WTC11 (cell line): ENCODE measurements around the gene EPHB6. TPM values are rescaled to one million over a fixed set of nuclear protein-coding genes. Genes with fewer than 3 reads are reported as not detected.

Source experiments
- ATAC-seq: fragments of 200-7000 bp; cut with Tn5 transposase; 2 replicates; pipeline ENCODE4 v1.10.0; 2021; ENCODE audit warnings: mild to moderate bottlenecking, moderate library complexity
- CTCF ChIA-PET: fragments of 300-600 bp; sonication (Branson Sonifier 250); formaldehyde crosslinking; loops from one replicate; lab custom pipeline; 2021; ENCODE audit warnings: antibody characterized with exemption; lab: Charles Lee
- POLR2A ChIA-PET: fragments of 350-600 bp; sonication (Branson Sonifier 250); formaldehyde crosslinking; loops from one replicate; lab custom pipeline; 2021; ENCODE audit warnings: antibody characterized with exemption; lab: Charles Lee
- DNase-seq: peaks from one replicate; pipeline ENCODE4 v3.0.0; 2021; ENCODE audit warnings: low spot score
- H3K27ac Mint-ChIP-seq: 2 replicates; pipeline ENCODE4 v1.8.0; 2021; ENCODE audit warnings: mixed read lengths
- H3K27me3 Mint-ChIP-seq: 2 replicates; pipeline ENCODE4 v1.8.0; 2021; ENCODE audit warnings: low read depth, mild to moderate bottlenecking, moderate library complexity, mixed read lengths
- H3K36me3 Mint-ChIP-seq: 2 replicates; pipeline ENCODE4 v1.8.0; 2021; ENCODE audit warnings: mixed read lengths
- H3K4me1 Mint-ChIP-seq: 2 replicates; pipeline ENCODE4 v1.8.0; 2022; ENCODE audit warnings: mixed read lengths
- H3K4me3 Mint-ChIP-seq: 2 replicates; pipeline ENCODE4 v1.8.0; 2021; ENCODE audit warnings: mild to moderate bottlenecking, moderate library complexity, mixed read lengths
- H3K9me3 Mint-ChIP-seq: 2 replicates; pipeline ENCODE4 v1.8.0; 2021; ENCODE audit warnings: mixed read lengths
- ATF2 ChIP-seq: sonication (generic); formaldehyde crosslinking; IDR thresholded peaks from 2 replicates; pipeline ENCODE4 v1.8.1; 2022; ENCODE audit warnings: low read depth, missing genetic modification reagents, borderline replicate concordance
- E2F1 ChIP-seq: sonication (generic); formaldehyde crosslinking; IDR thresholded peaks from 2 replicates; pipeline ENCODE4 v1.8.0; 2022; ENCODE audit warnings: mild to moderate bottlenecking, missing genetic modification reagents
- EMX1 ChIP-seq: fragments of 250-450 bp; sonication (Bioruptor Pico); IDR thresholded peaks from 2 replicates; pipeline ENCODE4 v1.8.0; 2021; ENCODE audit warnings: mild to moderate bottlenecking
- FOXP1 ChIP-seq: sonication (generic); formaldehyde crosslinking; IDR thresholded peaks from 2 replicates; pipeline ENCODE4 v1.8.0; 2022; ENCODE audit warnings: missing genetic modification reagents, mild to moderate bottlenecking, moderate library complexity, borderline replicate concordance
- GTF2I ChIP-seq: fragments of 250-450 bp; sonication (Bioruptor Pico); conservative IDR thresholded peaks from 2 replicates; pipeline ENCODE4 v1.4.0; 2021; ENCODE audit warnings: mild to moderate bottlenecking
- MXD4 ChIP-seq: fragments of 250-450 bp; sonication (Bioruptor Pico); IDR thresholded peaks from 2 replicates; pipeline ENCODE4 v1.8.0; 2021; ENCODE audit warnings: mild to moderate bottlenecking, moderate library complexity, borderline replicate concordance
- NFYB ChIP-seq: sonication (generic); formaldehyde crosslinking; conservative IDR thresholded peaks from 2 replicates; pipeline ENCODE4 v1.8.0; 2022; ENCODE audit warnings: low read depth, missing genetic modification reagents
- NR2C2 ChIP-seq: sonication (generic); formaldehyde crosslinking; IDR thresholded peaks from 2 replicates; pipeline ENCODE4 v1.8.0; 2022; ENCODE audit warnings: mild to moderate bottlenecking, missing genetic modification reagents
- SMAD3 ChIP-seq: sonication (generic); formaldehyde crosslinking; IDR thresholded peaks from 2 replicates; pipeline ENCODE4 v1.8.0; 2022; ENCODE audit warnings: missing genetic modification reagents, mild to moderate bottlenecking, borderline replicate concordance
- ZNF121 ChIP-seq: sonication (generic); formaldehyde crosslinking; IDR thresholded peaks from 2 replicates; pipeline ENCODE4 v1.8.0; 2023; ENCODE audit warnings: missing genetic modification reagents
- ZNF263 ChIP-seq: sonication (generic); formaldehyde crosslinking; IDR thresholded peaks from 2 replicates; pipeline ENCODE4 v1.8.1; 2022; ENCODE audit warnings: low read depth, mild to moderate bottlenecking, moderate library complexity, missing genetic modification reagents
- ZNF423 ChIP-seq: fragments of 250-450 bp; sonication (Bioruptor Pico); IDR thresholded peaks from 2 replicates; pipeline ENCODE4 v2.1.2; 2022; ENCODE audit warnings: mild to moderate bottlenecking, moderate library complexity
- total RNA-seq: library from RNA; stranded (reverse); gene quantifications from 3 replicates; pipeline ENCODE4 v1.2.3, GENCODE V29; 2021
- TF ChIP-seq, protein P1 (sequence below): sonication (generic); formaldehyde crosslinking; IDR thresholded peaks from 2 replicates; pipeline ENCODE4 v1.8.1; 2022; ENCODE audit warnings: mild to moderate bottlenecking, moderate library complexity, missing genetic modification reagents
- TF ChIP-seq, protein P2 (sequence below): sonication (generic); formaldehyde crosslinking; IDR thresholded peaks from 2 replicates; pipeline ENCODE4 v1.8.1; 2023; ENCODE audit warnings: mild to moderate bottlenecking, missing genetic modification reagents, borderline replicate concordance
- TF ChIP-seq, protein P3 (sequence below): sonication (generic); formaldehyde crosslinking; IDR thresholded peaks from 2 replicates; pipeline ENCODE4 v1.8.1; 2023; ENCODE audit warnings: mild to moderate bottlenecking, missing genetic modification reagents, moderate library complexity
- TF ChIP-seq, protein P4 (sequence below): sonication (generic); formaldehyde crosslinking; IDR thresholded peaks from 2 replicates; pipeline ENCODE4 v1.8.1; 2022; ENCODE audit warnings: missing genetic modification reagents, borderline replicate concordance

The EPHB6 gene
- total RNA-seq, 1 experiment from 2014 or later, result 15.1 TPM

GRCh38 chr7:142869434-142869833 is 14.6 kb downstream of the EPHB6 start (continued):
- TF ChIP-seq E2F1 (CRISPR knock-in tag) (no peak), GTF2I (CRISPR knock-in tag) (no peak), EMX1 (CRISPR knock-in tag) (no peak)

DNA sequence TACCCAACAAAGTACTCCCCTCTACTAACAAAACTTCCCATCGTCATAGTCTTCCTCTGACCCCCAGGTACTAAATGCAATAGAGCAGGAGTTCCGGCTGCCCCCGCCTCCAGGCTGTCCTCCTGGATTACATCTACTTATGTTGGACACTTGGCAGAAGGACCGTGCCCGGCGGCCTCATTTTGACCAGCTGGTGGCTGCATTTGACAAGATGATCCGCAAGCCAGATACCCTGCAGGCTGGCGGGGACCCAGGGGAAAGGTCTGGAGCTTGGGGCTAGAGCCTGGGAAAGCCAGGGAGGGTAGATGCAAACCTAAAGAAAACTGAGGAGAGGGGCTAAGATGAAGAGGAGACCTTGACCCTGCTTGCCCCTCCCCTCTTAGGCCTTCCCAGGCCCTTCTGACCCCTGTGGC is 15.3 kb downstream of the EPHB6 start:
- CTCF ChIA-PET, result interaction anchor here (1.0 to 4.4 kb wide), 2 partner anchors 12 to 91 kb away, joined by 3 to 27 read pairs; no protein-coding TSS in a partner anchor
- H3K27me3 Mint-ChIP-seq, result no peaks in the 10 kb centered on the region
- H3K4me1 Mint-ChIP-seq, result peaks cover 12% of the 10 kb centered on the region
- no peak overlapping the region for H3K27ac Mint-ChIP-seq
- no peaks in the 10 kb centered on the region; the same call in 1 of the 2 replicates for H3K36me3 Mint-ChIP-seq
- POLR2A ChIA-PET, result interaction anchor here (0.6 kb wide), 1 partner anchor 46 kb away, joined by 4 read pairs; no protein-coding TSS in a partner anchor
- H3K4me3 Mint-ChIP-seq, result no peak overlapping the region
- ATAC-seq, result no peak
- TF ChIP-seq ATF2 (CRISPR knock-in tag) (no peak), NR2C2 (CRISPR knock-in tag) (no peak)
- peaks cover 7% of the 10 kb centered on the region for H3K9me3 Mint-ChIP-seq
- no peak for DNase-seq

DNA sequence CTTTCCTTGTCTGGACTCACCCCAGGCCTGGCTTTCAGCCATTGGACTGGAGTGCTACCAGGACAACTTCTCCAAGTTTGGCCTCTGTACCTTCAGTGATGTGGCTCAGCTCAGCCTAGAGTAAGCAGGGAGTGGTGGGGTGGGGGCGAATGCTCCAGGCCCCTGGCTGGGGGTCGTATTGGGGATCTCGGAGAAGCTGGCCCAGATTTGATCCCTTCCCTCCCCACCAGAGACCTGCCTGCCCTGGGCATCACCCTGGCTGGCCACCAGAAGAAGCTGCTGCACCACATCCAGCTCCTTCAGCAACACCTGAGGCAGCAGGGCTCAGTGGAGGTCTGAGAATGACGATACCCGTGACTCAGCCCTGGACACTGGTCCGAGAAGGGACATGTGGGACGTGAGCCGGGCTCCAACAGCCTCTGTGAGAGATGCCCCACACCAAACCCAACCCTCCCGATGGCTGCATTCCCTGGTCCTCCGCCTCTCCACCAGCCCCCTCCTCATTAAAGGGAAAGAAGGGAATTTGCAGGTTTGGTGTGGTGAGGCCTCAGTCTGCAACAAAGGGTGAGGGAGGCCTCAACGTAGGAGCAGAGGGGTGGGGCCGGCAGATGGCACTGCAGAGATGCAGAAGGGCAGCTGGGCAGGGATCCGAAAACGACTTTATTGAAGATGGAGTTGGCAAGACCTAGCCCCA is 15.8 kb downstream of the EPHB6 start:
- H3K36me3 Mint-ChIP-seq, result no peaks in the 10 kb centered on the region; the same call in 1 of the 2 replicates
- ChIA-PET CTCF (interaction anchor here (1.0 to 4.4 kb wide), 3 partner anchors 11 to 132 kb away, joined by 3 to 34 read pairs (median 27); no protein-coding TSS in a partner anchor), POLR2A (no interaction called here)
- ATAC-seq (no peak), DNase-seq (no peak)
- no peak overlapping the region for H3K4me3 Mint-ChIP-seq
- TF ChIP-seq, protein P1, sequence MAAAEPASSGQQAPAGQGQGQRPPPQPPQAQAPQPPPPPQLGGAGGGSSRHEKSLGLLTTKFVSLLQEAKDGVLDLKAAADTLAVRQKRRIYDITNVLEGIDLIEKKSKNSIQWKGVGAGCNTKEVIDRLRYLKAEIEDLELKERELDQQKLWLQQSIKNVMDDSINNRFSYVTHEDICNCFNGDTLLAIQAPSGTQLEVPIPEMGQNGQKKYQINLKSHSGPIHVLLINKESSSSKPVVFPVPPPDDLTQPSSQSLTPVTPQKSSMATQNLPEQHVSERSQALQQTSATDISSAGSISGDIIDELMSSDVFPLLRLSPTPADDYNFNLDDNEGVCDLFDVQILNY (CRISPR knock-in tag), result no peak
- TF ChIP-seq SMAD3 (CRISPR knock-in tag), result no peak
- TF ChIP-seq FOXP1, result no peak
- no peak for TF ChIP-seq MXD4
- TF ChIP-seq ZNF121 (CRISPR knock-in tag), result no peak
- TF ChIP-seq, protein P2, sequence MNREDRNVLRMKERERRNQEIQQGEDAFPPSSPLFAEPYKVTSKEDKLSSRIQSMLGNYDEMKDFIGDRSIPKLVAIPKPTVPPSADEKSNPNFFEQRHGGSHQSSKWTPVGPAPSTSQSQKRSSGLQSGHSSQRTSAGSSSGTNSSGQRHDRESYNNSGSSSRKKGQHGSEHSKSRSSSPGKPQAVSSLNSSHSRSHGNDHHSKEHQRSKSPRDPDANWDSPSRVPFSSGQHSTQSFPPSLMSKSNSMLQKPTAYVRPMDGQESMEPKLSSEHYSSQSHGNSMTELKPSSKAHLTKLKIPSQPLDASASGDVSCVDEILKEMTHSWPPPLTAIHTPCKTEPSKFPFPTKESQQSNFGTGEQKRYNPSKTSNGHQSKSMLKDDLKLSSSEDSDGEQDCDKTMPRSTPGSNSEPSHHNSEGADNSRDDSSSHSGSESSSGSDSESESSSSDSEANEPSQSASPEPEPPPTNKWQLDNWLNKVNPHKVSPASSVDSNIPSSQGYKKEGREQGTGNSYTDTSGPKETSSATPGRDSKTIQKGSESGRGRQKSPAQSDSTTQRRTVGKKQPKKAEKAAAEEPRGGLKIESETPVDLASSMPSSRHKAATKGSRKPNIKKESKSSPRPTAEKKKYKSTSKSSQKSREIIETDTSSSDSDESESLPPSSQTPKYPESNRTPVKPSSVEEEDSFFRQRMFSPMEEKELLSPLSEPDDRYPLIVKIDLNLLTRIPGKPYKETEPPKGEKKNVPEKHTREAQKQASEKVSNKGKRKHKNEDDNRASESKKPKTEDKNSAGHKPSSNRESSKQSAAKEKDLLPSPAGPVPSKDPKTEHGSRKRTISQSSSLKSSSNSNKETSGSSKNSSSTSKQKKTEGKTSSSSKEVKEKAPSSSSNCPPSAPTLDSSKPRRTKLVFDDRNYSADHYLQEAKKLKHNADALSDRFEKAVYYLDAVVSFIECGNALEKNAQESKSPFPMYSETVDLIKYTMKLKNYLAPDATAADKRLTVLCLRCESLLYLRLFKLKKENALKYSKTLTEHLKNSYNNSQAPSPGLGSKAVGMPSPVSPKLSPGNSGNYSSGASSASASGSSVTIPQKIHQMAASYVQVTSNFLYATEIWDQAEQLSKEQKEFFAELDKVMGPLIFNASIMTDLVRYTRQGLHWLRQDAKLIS (CRISPR knock-in tag), result no peak
- TF ChIP-seq, protein P3, sequence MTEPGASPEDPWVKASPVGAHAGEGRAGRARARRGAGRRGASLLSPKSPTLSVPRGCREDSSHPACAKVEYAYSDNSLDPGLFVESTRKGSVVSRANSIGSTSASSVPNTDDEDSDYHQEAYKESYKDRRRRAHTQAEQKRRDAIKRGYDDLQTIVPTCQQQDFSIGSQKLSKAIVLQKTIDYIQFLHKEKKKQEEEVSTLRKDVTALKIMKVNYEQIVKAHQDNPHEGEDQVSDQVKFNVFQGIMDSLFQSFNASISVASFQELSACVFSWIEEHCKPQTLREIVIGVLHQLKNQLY, result no peak
- TF ChIP-seq ZNF263 (CRISPR knock-in tag), result no peak
- no peak for TF ChIP-seq ZNF423 (CRISPR knock-in tag)
- TF ChIP-seq, protein P4, sequence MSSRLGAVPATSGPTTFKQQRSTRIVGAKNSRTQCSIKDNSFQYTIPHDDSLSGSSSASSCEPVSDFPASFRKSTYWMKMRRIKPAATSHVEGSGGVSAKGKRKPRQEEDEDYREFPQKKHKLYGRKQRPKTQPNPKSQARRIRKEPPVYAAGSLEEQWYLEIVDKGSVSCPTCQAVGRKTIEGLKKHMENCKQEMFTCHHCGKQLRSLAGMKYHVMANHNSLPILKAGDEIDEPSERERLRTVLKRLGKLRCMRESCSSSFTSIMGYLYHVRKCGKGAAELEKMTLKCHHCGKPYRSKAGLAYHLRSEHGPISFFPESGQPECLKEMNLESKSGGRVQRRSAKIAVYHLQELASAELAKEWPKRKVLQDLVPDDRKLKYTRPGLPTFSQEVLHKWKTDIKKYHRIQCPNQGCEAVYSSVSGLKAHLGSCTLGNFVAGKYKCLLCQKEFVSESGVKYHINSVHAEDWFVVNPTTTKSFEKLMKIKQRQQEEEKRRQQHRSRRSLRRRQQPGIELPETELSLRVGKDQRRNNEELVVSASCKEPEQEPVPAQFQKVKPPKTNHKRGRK (CRISPR knock-in tag), result no peak
- no peak for TF ChIP-seq E2F1 (CRISPR knock-in tag)
- no peak for TF ChIP-seq NFYB (CRISPR knock-in tag)
- H3K4me1 Mint-ChIP-seq, result peaks cover 9% of the 10 kb centered on the region; the same call in 1 of the 2 replicates
- H3K27me3 Mint-ChIP-seq, result no peaks in the 10 kb centered on the region
- H3K9me3 Mint-ChIP-seq, result peaks cover 7% of the 10 kb centered on the region
- no peak overlapping the region for H3K27ac Mint-ChIP-seq
